GM23338 (cell line): ENCODE measurements around the gene PPM1H. TPM values are rescaled to one million over a fixed set of nuclear protein-coding genes. Genes with fewer than 3 reads are reported as not detected.

Experiments
- ATAC-seq: fragments of 200-7000 bp; cut with Tn5 transposase; 3 replicates; pipeline ENCODE4 v1.9.1; 2020
- DNase-seq: peaks from one replicate; pipeline ENCODE4 v3.0.0-alpha.2; 2015; ENCODE audit warnings: low spot score
- H2AFZ ChIP-seq: fragments of 200-600 bp; sonication (generic); 2 replicates; pipeline ENCODE4 v1.8.0; 2016; ENCODE audit warnings: antibody characterized with exemption, mild to moderate bottlenecking, moderate library complexity
- H3F3A ChIP-seq: fragments of 200-600 bp; sonication (generic); replicated peaks from 2 replicates; pipeline ENCODE4 v1.8.0; 2017; ENCODE audit warnings: antibody characterized with exemption, mixed run types, low read depth
- H3K27ac ChIP-seq: fragments of 200-600 bp; sonication (generic); 2 replicates; pipeline ENCODE4 v1.6.1; 2016; ENCODE audit warnings: low read depth
- H3K27me3 ChIP-seq: fragments of 200-600 bp; sonication (generic); 2 replicates; pipeline ENCODE4 v1.8.0; 2016; ENCODE audit warnings: mild to moderate bottlenecking, mixed run types, moderate library complexity; ENCODE audit not compliant: insufficient read depth
- H3K36me3 ChIP-seq: fragments of 200-600 bp; sonication (generic); 2 replicates; pipeline ENCODE4 v1.8.0; 2016; ENCODE audit warnings: mild to moderate bottlenecking; ENCODE audit not compliant: insufficient read depth
- H3K4me1 ChIP-seq: fragments of 200-600 bp; sonication (generic); 2 replicates; pipeline ENCODE4 v1.8.0; 2016; ENCODE audit warnings: mild to moderate bottlenecking, moderate library complexity; ENCODE audit not compliant: insufficient read depth
- H3K4me2 ChIP-seq: fragments of 200-600 bp; sonication (generic); 2 replicates; pipeline ENCODE4 v1.7.1; 2017; ENCODE audit warnings: mixed run types
- H3K4me3 ChIP-seq: fragments of 200-600 bp; sonication (generic); 2 replicates; pipeline ENCODE4 v1.6.1; 2016; ENCODE audit warnings: mixed run types
- H3K79me2 ChIP-seq: fragments of 200-600 bp; sonication (generic); replicated peaks from 2 replicates; pipeline ENCODE4 v1.8.0; 2017; ENCODE audit warnings: mild to moderate bottlenecking; ENCODE audit not compliant: insufficient read depth
- H3K9me2 ChIP-seq: fragments of 200-600 bp; sonication (generic); 2 replicates; pipeline ENCODE4 v1.8.0; 2017; ENCODE audit not compliant: insufficient read depth
- H4K20me1 ChIP-seq: fragments of 200-600 bp; sonication (generic); replicated peaks from 2 replicates; pipeline ENCODE4 v1.8.0; 2017; ENCODE audit warnings: mild to moderate bottlenecking; ENCODE audit not compliant: insufficient read depth
- H3K27ac Mint-ChIP-seq: 2 replicates; pipeline ENCODE4 v1.8.0; 2020; ENCODE audit warnings: inconsistent platforms, mild to moderate bottlenecking, moderate library complexity, mixed read lengths
- H3K27me3 Mint-ChIP-seq: 3 replicates; pipeline ENCODE4 v1.8.0; 2022; ENCODE audit warnings: low read depth, mild to moderate bottlenecking, moderate library complexity, mixed read lengths, inconsistent platforms; ENCODE audit not compliant: insufficient read depth, poor library complexity
- H3K36me3 Mint-ChIP-seq: 3 replicates; pipeline ENCODE4 v1.8.0; 2021; ENCODE audit warnings: low read depth, mild to moderate bottlenecking, inconsistent platforms, moderate library complexity, mixed read lengths
- H3K4me1 Mint-ChIP-seq: 3 replicates; pipeline ENCODE4 v1.8.0; 2020; ENCODE audit warnings: mild to moderate bottlenecking, inconsistent platforms, mixed read lengths
- H3K4me3 Mint-ChIP-seq: 3 replicates; pipeline ENCODE4 v1.8.0; 2021; ENCODE audit warnings: moderate library complexity, mild to moderate bottlenecking, inconsistent platforms, mixed read lengths
- H3K9me3 Mint-ChIP-seq: 3 replicates; pipeline ENCODE4 v1.8.0; 2020; ENCODE audit warnings: moderate library complexity, mild to moderate bottlenecking, inconsistent platforms, mixed read lengths
- CREB1 ChIP-seq: fragments of 250-450 bp; sonication (Bioruptor Pico); IDR thresholded peaks from 2 replicates; pipeline ENCODE4 v1.5.0; 2020; ENCODE audit warnings: low read depth, mild to moderate bottlenecking, moderate library complexity
- CTCF ChIP-seq, 2 experiments: fragments of 200-600 bp in 1 of 2; sonication (generic) in 1 of 2; conservative IDR thresholded peaks; 2 replicates each; pipeline versions ENCODE4 v1.5.1 to v1.6.1; 2016 to 2017; ENCODE audit warnings: antibody characterized with exemption in 2 of 2, low read depth in 2 of 2, mild to moderate bottlenecking in 2 of 2, moderate library complexity in 1 of 2
- ETS1 ChIP-seq: IDR thresholded peaks from 2 replicates; pipeline ENCODE4 v1.6.1; 2016; ENCODE audit warnings: antibody characterized with exemption
- EZH2 ChIP-seq: fragments of 200-600 bp; sonication (generic); IDR thresholded peaks from one replicate; pipeline ENCODE4 v1.8.0; 2017; ENCODE audit warnings: antibody characterized with exemption, mild to moderate bottlenecking, low read depth; ENCODE audit not compliant: unreplicated experiment
- EZH2phosphoT487 ChIP-seq: fragments of 200-600 bp; sonication (generic); IDR thresholded peaks from one replicate; pipeline ENCODE4 v1.8.1; 2018; ENCODE audit warnings: antibody characterized with exemption; ENCODE audit not compliant: unreplicated experiment
- JUNB ChIP-seq: IDR thresholded peaks from one replicate; pipeline ENCODE4 v1.6.1; 2016; ENCODE audit warnings: antibody characterized with exemption; ENCODE audit not compliant: unreplicated experiment
- NANOG ChIP-seq: IDR thresholded peaks from 2 replicates; pipeline ENCODE4 v1.6.1; 2016; ENCODE audit warnings: antibody characterized with exemption, borderline replicate concordance
- POLR2AphosphoS5 ChIP-seq: IDR thresholded peaks from 2 replicates; pipeline ENCODE4 v1.6.1; 2016; ENCODE audit warnings: antibody characterized with exemption, low read depth
- REST ChIP-seq: IDR thresholded peaks from one replicate; pipeline ENCODE4 v1.6.1; 2018; ENCODE audit warnings: antibody characterized with exemption; ENCODE audit not compliant: unreplicated experiment
- STAT1 ChIP-seq: IDR thresholded peaks from one replicate; pipeline ENCODE4 v1.6.1; 2016; ENCODE audit warnings: antibody characterized with exemption; ENCODE audit not compliant: unreplicated experiment
- ZNF114 ChIP-seq: fragments of 250-450 bp; sonication (Bioruptor Pico); IDR thresholded peaks from 2 replicates; pipeline ENCODE4 v1.5.0; 2020; ENCODE audit warnings: mild to moderate bottlenecking, moderate library complexity
- ZNF331 ChIP-seq: fragments of 250-450 bp; sonication (Bioruptor Pico); IDR thresholded peaks from 2 replicates; pipeline ENCODE4 v1.5.0; 2020; ENCODE audit warnings: low read depth, mild to moderate bottlenecking, moderate library complexity
- ZNF462 ChIP-seq: fragments of 250-450 bp; sonication (Bioruptor Pico); IDR thresholded peaks from 2 replicates; pipeline ENCODE4 v1.5.0; 2020; ENCODE audit warnings: mild to moderate bottlenecking, moderate library complexity
- polyA plus RNA-seq: library from polyadenylated mRNA; unstranded; fragments of >200 nt; fragmentation: Nextera tagmentation; extraction: Ambion mirVana; gene quantifications from 2 replicates; pipeline ENCODE4 v1.2.1, GENCODE V29; 2016
- total RNA-seq: library from RNA; depleted of rRNA; stranded (reverse); fragments of >200 nt; shearing (Covaris generic); gene quantifications from 2 replicates; pipeline ENCODE4 v1.2.3, GENCODE V29; 2014

Gene PPM1H
- total and polyA plus RNA-seq, 2 experiments from 2014 or later: 11.4 to 41.2 TPM

GRCh38 chr12:62801796-62802195, 133.2 kb downstream of the PPM1H start:
- no peak overlapping the region for H2AFZ ChIP-seq
- H3K27me3 Mint-ChIP-seq: peaks cover 5% of the 10 kb centered on the region
- H3K27me3 ChIP-seq: no peaks in the 10 kb centered on the region
- H4K20me1 ChIP-seq: no peaks in the 10 kb centered on the region
- H3K27ac ChIP-seq: no peak overlapping the region
- H3K9me3 Mint-ChIP-seq: no peaks in the 10 kb centered on the region
- H3K4me1 ChIP-seq: peaks cover 8% of the 10 kb centered on the region
- H3F3A ChIP-seq: no peaks in the 10 kb centered on the region
- no peak overlapping the region for H3K4me2 ChIP-seq
- H3K4me1 Mint-ChIP-seq: peaks cover 22% of the 10 kb centered on the region
- DNase-seq (no peak), ATAC-seq (no peak)
- H3K4me3 Mint-ChIP-seq: no peak overlapping the region
- 0 out of 2 replicates have a peak, but pooled peaks cover 3% of the 10 kb centered on the region for H3K79me2 ChIP-seq
- no peaks in the 10 kb centered on the region for H3K9me2 ChIP-seq
- no peak for TF ChIP-seq ZNF462 (CRISPR knock-in tag)
- no peak for TF ChIP-seq CTCF (conservative IDR thresholded peaks at IDR 0.05; ENCODE audit: low read depth in 2 of 2)
- TF ChIP-seq REST: no peak
- TF ChIP-seq EZH2phosphoT487: no peak
- TF ChIP-seq ZNF331 (CRISPR knock-in tag): no peak
- no peak for TF ChIP-seq JUNB
- TF ChIP-seq ETS1: no peak
- no peak for TF ChIP-seq ZNF114 (CRISPR knock-in tag)
- no peak for TF ChIP-seq POLR2AphosphoS5
- TF ChIP-seq EZH2: no peak
- no peak for TF ChIP-seq NANOG
- TF ChIP-seq STAT1: no peak
- TF ChIP-seq CREB1 (CRISPR knock-in tag): no peak
- H3K4me3 ChIP-seq: no peak overlapping the region
- peaks cover 4% of the 10 kb centered on the region; the same call in 2 of the 3 replicates for H3K36me3 Mint-ChIP-seq
- H3K27ac Mint-ChIP-seq: no peak overlapping the region
- no peaks in the 10 kb centered on the region for H3K36me3 ChIP-seq
